Astrocyte of the cerebellum (primary cell): Measurements from ENCODE around the gene PRDM16.

Experiments
- DNase-seq: peaks from one replicate; pipeline ENCODE4 v3.0.0-alpha.2; 2011; ENCODE audit warnings: low read depth
- H3K4me3 ChIP-seq: 2 replicates; pipeline ENCODE4 v1.5.1; 2011; ENCODE audit warnings: mild to moderate bottlenecking, low read depth, low read length, moderate library complexity
- in situ Hi-C: cut with HindIII; loops from 2 replicates; pipeline ENCODE4 v1.10.0; 2017; ENCODE audit warnings: low sequenced_read_pairs
- TF ChIP-seq, protein P1 (sequence below): IDR thresholded peaks from 2 replicates; pipeline ENCODE4 v1.5.1; 2012; ENCODE audit warnings: low read length, low read depth, moderate library complexity, mild to moderate bottlenecking; ENCODE audit errors: missing control alignments

Gene PRDM16

DNA sequence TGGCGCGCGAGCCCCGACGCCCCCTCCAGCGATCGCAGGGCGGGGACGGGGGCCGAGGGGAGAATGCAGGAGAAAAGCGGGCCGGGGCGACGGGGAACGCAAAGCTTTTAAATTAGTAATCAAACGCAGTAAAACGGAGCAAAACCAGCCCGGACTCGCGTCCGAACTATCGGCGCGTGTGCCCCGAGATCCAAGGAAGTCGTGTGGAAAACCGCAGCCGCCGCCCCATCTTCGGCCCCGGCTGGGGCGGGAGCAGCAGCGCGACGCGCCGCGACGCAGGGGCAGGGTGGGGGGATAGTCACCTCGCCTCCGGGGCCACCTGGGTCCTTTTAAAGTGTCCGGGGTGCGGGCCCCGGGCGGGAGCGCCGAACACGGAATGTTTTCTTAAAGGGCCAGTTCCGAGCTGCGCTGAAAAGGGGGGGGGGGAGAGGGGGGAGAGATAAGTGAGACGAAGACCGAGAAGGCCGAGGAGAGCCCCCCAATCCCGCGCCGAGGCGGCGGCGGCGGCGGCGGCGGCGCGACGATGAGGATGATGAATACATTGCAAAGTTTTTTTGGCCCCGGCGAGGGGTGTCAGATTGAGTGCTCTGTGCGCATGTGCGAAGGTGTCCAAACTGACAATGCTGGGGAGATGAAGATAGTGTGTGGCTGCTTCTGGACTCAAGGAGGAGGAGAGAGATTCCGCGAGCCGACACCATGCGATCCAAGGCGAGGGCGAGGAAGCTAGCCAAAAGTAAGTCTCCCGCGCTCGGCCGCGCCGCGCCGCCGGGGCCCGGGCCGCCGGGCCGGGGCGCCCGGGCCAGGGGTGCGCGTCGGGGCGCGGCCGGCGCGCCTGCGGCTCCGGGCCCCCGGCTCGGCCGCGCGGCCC is at the start of gene PRDM16:
PRDM16 (plus strand) TSS at position 640 of the 868 bp plus-strand sequence; CDS start at position 697, 57 bp downstream.
- in situ Hi-C loops, result no loop called here
- TF ChIP-seq, protein P1, sequence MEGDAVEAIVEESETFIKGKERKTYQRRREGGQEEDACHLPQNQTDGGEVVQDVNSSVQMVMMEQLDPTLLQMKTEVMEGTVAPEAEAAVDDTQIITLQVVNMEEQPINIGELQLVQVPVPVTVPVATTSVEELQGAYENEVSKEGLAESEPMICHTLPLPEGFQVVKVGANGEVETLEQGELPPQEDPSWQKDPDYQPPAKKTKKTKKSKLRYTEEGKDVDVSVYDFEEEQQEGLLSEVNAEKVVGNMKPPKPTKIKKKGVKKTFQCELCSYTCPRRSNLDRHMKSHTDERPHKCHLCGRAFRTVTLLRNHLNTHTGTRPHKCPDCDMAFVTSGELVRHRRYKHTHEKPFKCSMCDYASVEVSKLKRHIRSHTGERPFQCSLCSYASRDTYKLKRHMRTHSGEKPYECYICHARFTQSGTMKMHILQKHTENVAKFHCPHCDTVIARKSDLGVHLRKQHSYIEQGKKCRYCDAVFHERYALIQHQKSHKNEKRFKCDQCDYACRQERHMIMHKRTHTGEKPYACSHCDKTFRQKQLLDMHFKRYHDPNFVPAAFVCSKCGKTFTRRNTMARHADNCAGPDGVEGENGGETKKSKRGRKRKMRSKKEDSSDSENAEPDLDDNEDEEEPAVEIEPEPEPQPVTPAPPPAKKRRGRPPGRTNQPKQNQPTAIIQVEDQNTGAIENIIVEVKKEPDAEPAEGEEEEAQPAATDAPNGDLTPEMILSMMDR, result no peak
- peak; percentile 15 for DNase-seq
- peak within 1 kb of the TSS; percentile 49 for H3K4me3 ChIP-seq

- no peak overlapping the region for H3K4me3 ChIP-seq
- TF ChIP-seq, protein P1, result no peak
- DNase-seq, result no peak
- in situ Hi-C loops, result no loop called here
Observed at GRCh38 chr1:3019516-3020051, 49.4 kb upstream of the PRDM16 start.

GRCh38 chr1:3020263-3020909 is 48.6 kb upstream of the PRDM16 start:
- in situ Hi-C loops, result no loop called here
- no peak overlapping the region for H3K4me3 ChIP-seq
- no peak for DNase-seq
- TF ChIP-seq, protein P1, result no peak

DNA sequence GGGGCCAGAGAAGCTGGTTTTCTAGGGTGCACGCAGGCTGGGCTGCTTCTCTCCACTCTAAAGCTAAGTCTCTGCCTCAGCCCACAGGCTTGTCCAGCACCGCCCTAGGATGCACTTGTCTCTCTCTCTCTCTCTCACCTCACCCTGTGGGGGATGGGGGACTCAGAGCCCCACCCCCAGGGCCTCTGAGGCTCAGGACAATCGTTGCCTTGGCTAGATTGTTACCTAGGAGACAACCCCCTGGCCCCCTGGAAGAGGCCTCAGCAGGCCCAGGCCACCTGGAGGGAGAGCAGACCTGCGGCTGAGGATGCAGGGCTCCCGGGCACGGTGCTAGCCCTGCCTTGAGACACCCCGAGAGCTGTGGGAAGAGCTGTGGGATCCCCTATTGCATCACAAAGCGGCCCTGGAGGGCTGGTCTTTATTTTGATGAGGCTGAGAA is 47.8 kb upstream of the PRDM16 start, which contains the start of gene ACTRT2:
ACTRT2 (plus strand) TSS at position 235 of the 439 bp plus-strand sequence. CDS start 220 bp downstream, outside the sequence.
- TF ChIP-seq, protein P1, result no peak
- no peak within 1 kb of the TSS for H3K4me3 ChIP-seq
- DNase-seq, result no peak

DNA sequence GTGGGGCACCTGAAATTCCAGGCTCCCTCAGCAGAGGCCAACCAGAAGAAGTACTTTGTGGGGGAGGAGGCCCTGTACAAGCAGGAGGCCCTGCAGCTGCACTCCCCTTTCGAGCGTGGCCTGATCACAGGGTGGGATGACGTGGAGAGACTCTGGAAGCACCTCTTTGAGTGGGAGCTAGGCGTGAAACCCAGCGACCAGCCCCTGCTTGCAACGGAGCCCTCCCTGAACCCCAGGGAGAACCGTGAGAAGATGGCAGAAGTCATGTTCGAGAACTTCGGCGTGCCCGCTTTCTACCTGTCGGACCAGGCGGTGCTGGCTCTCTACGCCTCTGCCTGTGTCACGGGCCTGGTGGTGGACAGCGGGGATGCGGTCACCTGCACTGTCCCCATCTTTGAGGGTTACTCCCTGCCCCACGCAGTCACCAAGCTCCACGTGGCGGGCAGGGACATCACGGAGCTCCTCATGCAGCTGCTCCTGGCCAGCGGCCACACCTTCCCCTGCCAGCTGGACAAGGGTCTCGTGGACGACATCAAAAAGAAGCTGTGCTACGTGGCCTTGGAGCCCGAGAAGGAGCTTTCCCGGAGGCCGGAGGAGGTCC is 47.1 kb upstream of the PRDM16 start:
- no peak overlapping the region for H3K4me3 ChIP-seq
- in situ Hi-C loops, result no loop called here
- no peak for DNase-seq
- TF ChIP-seq, protein P1, result no peak

More for the DNA sequence above, 47.8 kb upstream of the PRDM16 start, which contains the start of gene ACTRT2:
- in situ Hi-C loops, result no loop called here

- TF ChIP-seq, protein P1, result no peak
- H3K4me3 ChIP-seq, result no peak overlapping the region
- in situ Hi-C loops, result no loop called here
- no peak for DNase-seq
Observed at GRCh38 chr1:3022511-3022973, 46.5 kb upstream of the PRDM16 start.
